MM.1S (cell line): Measurements from ENCODE around the gene RGS16.

Source experiments
- EZH2 ChIP-seq: fragments of 300-600 bp; sonication (generic); optimal IDR thresholded peaks from 2 replicates; pipeline ENCODE3; 2017; ENCODE audit warnings: low read depth, mild to moderate bottlenecking, antibody characterized with exemption, low read length, mixed read lengths
- EZH2phosphoT487 ChIP-seq: fragments of 300-600 bp; sonication (generic); IDR thresholded peaks from 2 replicates; pipeline ENCODE4 v1.6.1; 2018; ENCODE audit warnings: antibody characterized with exemption, low read length
- TF ChIP-seq, protein P1 (sequence below): fragments of 300-600 bp; sonication (generic); IDR thresholded peaks from 2 replicates; pipeline ENCODE4 v1.5.1; 2016; ENCODE audit warnings: antibody characterized with exemption, low read length, mixed read lengths

DNA sequence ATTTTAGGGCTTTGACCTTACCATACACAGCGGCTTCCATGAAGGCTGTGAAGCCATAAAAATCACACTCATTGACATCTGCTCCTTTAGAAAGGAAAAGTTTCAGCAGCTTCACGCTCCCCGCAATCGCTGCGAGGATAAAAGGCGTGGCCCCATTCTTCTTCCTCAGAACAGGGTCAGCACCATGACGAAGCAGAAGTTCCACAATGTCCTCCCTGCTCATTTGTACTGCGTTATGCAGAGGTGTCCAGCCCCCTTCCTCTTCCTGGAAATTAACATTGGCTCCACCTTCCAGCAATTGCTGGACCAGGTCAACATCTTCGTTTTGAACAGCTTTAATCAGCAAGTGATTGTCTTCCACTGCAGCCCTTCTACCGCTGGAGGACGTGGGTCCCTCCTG lies 17.8 kb downstream of the RGS16 start:
- TF ChIP-seq, protein P1, sequence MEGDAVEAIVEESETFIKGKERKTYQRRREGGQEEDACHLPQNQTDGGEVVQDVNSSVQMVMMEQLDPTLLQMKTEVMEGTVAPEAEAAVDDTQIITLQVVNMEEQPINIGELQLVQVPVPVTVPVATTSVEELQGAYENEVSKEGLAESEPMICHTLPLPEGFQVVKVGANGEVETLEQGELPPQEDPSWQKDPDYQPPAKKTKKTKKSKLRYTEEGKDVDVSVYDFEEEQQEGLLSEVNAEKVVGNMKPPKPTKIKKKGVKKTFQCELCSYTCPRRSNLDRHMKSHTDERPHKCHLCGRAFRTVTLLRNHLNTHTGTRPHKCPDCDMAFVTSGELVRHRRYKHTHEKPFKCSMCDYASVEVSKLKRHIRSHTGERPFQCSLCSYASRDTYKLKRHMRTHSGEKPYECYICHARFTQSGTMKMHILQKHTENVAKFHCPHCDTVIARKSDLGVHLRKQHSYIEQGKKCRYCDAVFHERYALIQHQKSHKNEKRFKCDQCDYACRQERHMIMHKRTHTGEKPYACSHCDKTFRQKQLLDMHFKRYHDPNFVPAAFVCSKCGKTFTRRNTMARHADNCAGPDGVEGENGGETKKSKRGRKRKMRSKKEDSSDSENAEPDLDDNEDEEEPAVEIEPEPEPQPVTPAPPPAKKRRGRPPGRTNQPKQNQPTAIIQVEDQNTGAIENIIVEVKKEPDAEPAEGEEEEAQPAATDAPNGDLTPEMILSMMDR = no peak
- TF ChIP-seq EZH2phosphoT487 = no peak
- no peak for TF ChIP-seq EZH2
